Measurements from ENCODE around the gene KCNJ4.

Gene KCNJ4

GRCh38 chr22:38418589-38418988, 36.4 kb downstream of the KCNJ4 start:
- TF ChIP-seq PATZ1 (CRISPR knock-in tag; IDR thresholded peaks at IDR 0.05; ENCODE audit: borderline replicate concordance) (no peak), ISL1 (CRISPR knock-in tag; IDR thresholded peaks at IDR 0.05) (no peak), ZNF8 (CRISPR knock-in tag; IDR thresholded peaks at IDR 0.05) (no peak), TCF4 (CRISPR knock-in tag; IDR thresholded peaks at IDR 0.05; ENCODE audit: borderline replicate concordance) (no peak), BACH2 (CRISPR knock-in tag; IDR thresholded peaks at IDR 0.05; ENCODE audit: borderline replicate concordance) (no peak), CSDC2 (CRISPR knock-in tag; IDR thresholded peaks at IDR 0.05) (no peak), ZFP30 (CRISPR knock-in tag; IDR thresholded peaks at IDR 0.05) (no peak), ESRRG (CRISPR knock-in tag; IDR thresholded peaks at IDR 0.05) (no peak), ZNF70 (CRISPR knock-in tag; IDR thresholded peaks at IDR 0.05) (no peak), RARB (CRISPR knock-in tag; IDR thresholded peaks at IDR 0.05) (no peak), OSR1 (CRISPR knock-in tag; IDR thresholded peaks at IDR 0.05) (no peak), PPARA (CRISPR knock-in tag; IDR thresholded peaks at IDR 0.05; ENCODE audit: borderline replicate concordance) (no peak), ZNF565 (CRISPR knock-in tag; conservative IDR thresholded peaks at IDR 0.05; ENCODE audit: low read depth) (no peak), SNAI2 (CRISPR knock-in tag; IDR thresholded peaks at IDR 0.05) (no peak), ZFP3 (CRISPR knock-in tag; IDR thresholded peaks at IDR 0.05) (no peak), POU6F1 (CRISPR knock-in tag; IDR thresholded peaks at IDR 0.05; ENCODE audit: borderline replicate concordance, low read depth) (no peak), GLIS3 (CRISPR knock-in tag; IDR thresholded peaks at IDR 0.05) (no peak), TSHZ2 (CRISPR knock-in tag; IDR thresholded peaks at IDR 0.05) (no peak), ARNTL (CRISPR knock-in tag; IDR thresholded peaks at IDR 0.05; ENCODE audit: borderline replicate concordance, low read depth) (no peak), CSRNP3 (CRISPR knock-in tag; IDR thresholded peaks at IDR 0.05) (no peak)
- ATAC-seq: no peak

GRCh38 chr22:38417252-38418060, 37.5 kb downstream of the KCNJ4 start:
- TF ChIP-seq ZNF565 (CRISPR knock-in tag; conservative IDR thresholded peaks at IDR 0.05; ENCODE audit: low read depth) (no peak), ESRRG (CRISPR knock-in tag; IDR thresholded peaks at IDR 0.05) (no peak), SNAI2 (CRISPR knock-in tag; IDR thresholded peaks at IDR 0.05) (no peak), ARNTL (CRISPR knock-in tag; IDR thresholded peaks at IDR 0.05; ENCODE audit: borderline replicate concordance, low read depth) (no peak), ZNF8 (CRISPR knock-in tag; IDR thresholded peaks at IDR 0.05) (no peak), ZC3H10 (CRISPR knock-in tag; IDR thresholded peaks at IDR 0.05) (no peak), GLIS3 (CRISPR knock-in tag; IDR thresholded peaks at IDR 0.05) (no peak), PATZ1 (CRISPR knock-in tag; IDR thresholded peaks at IDR 0.05; ENCODE audit: borderline replicate concordance) (no peak), PPARA (CRISPR knock-in tag; IDR thresholded peaks at IDR 0.05; ENCODE audit: borderline replicate concordance) (no peak), CSRNP3 (CRISPR knock-in tag; IDR thresholded peaks at IDR 0.05) (no peak), CSDC2 (CRISPR knock-in tag; IDR thresholded peaks at IDR 0.05) (no peak), TCF4 (CRISPR knock-in tag; IDR thresholded peaks at IDR 0.05; ENCODE audit: borderline replicate concordance) (no peak), ZNF70 (CRISPR knock-in tag; IDR thresholded peaks at IDR 0.05) (no peak), CREB5 (CRISPR knock-in tag; IDR thresholded peaks at IDR 0.05; ENCODE audit: low read depth) (no peak), ISL1 (CRISPR knock-in tag; IDR thresholded peaks at IDR 0.05) (no peak), OSR1 (CRISPR knock-in tag; IDR thresholded peaks at IDR 0.05) (no peak)
- ATAC-seq: no peak
